Ascending aorta (tissue), 2 donors: ENCODE data around the gene FSTL5. TPM values are rescaled to one million over a fixed set of nuclear protein-coding genes. Genes with fewer than 3 reads are reported as not detected.

Source experiments
- DNase-seq, 2 donors: peaks; one replicate each; pipeline ENCODE4 v3.0.0-alpha.2; 2019; ENCODE audit warnings: low spot score in 2 of 2
- H3K27ac ChIP-seq, 2 donors: fragments of 200-600 bp; sonication (generic); one replicate each; pipeline ENCODE4 v1.5.1; 2016 to 2017; ENCODE audit warnings: mild to moderate bottlenecking in 1 of 2
- H3K27me3 ChIP-seq: fragments of 200-600 bp; sonication (generic); one replicate; pipeline ENCODE4 v1.5.1; 2017
- H3K36me3 ChIP-seq, 2 donors: fragments of 200-600 bp; sonication (generic); one replicate each; pipeline ENCODE4 v1.5.1; 2016
- H3K4me1 ChIP-seq, 2 donors: fragments of 200-600 bp; sonication (generic); one replicate each; pipeline ENCODE4 v1.5.1; 2016 to 2017; ENCODE audit warnings: mild to moderate bottlenecking in 1 of 2
- H3K4me3 ChIP-seq, 2 donors: fragments of 200-600 bp; sonication (generic); one replicate each; pipeline ENCODE4 v1.5.1; 2016 to 2017; ENCODE audit warnings: mild to moderate bottlenecking in 1 of 2
- H3K9me3 ChIP-seq, 2 donors: fragments of 200-600 bp; sonication (generic); one replicate each; pipeline ENCODE4 v1.5.1; 2016
- CTCF ChIP-seq, 3 experiments: fragments of 200-600 bp in 2 of 3; fragments of 450-650 bp in 1 of 3; sonication (generic) in 2 of 3; IDR thresholded peaks; one replicate each; pipeline ENCODE4 v1.5.1; 2016 to 2019; ENCODE audit warnings: antibody characterized with exemption in 3 of 3, mild to moderate bottlenecking in 1 of 3, moderate library complexity in 1 of 3
- intact Hi-C: fragments of 100-400 bp; cut with DNase I; formaldehyde crosslinking; loops from one replicate; pipeline ENCODE4 v1.15.1; 2023
- total RNA-seq: library from RNA; depleted of rRNA; stranded (reverse); fragments of >200 nt; gene quantifications from one replicate; pipeline ENCODE4 v1.1.0, GENCODE V29; 2016

FSTL5 gene
- total RNA-seq, 1 donor from 2014 or later: not detected

- no peaks in the 10 kb centered on the region for H3K36me3 ChIP-seq
- no peak for TF ChIP-seq CTCF (IDR thresholded peaks at IDR 0.05)
- no peak overlapping the region for H3K4me3 ChIP-seq
- DNase-seq: no peak
- no peaks in the 10 kb centered on the region for H3K4me1 ChIP-seq
- no peak overlapping the region for H3K27ac ChIP-seq
- no peaks in the 10 kb centered on the region for H3K9me3 ChIP-seq
- H3K27me3 ChIP-seq: no peaks in the 10 kb centered on the region
- intact Hi-C loops: no loop called here
Measured at GRCh38 chr4:161813389-161813788, 350.4 kb downstream of the FSTL5 start.

GRCh38 chr4:161803171-161803570 is 360.6 kb downstream of the FSTL5 start:
- intact Hi-C loops: no loop called here
- no peaks in the 10 kb centered on the region for H3K27me3 ChIP-seq
- H3K4me1 ChIP-seq: no peaks in the 10 kb centered on the region
- DNase-seq: no peak
- no peaks in the 10 kb centered on the region for H3K9me3 ChIP-seq
- no peaks in the 10 kb centered on the region for H3K36me3 ChIP-seq
- H3K4me3 ChIP-seq: no peak overlapping the region
- no peak overlapping the region for H3K27ac ChIP-seq
- TF ChIP-seq CTCF (IDR thresholded peaks at IDR 0.05): no peak

GRCh38 chr4:161799710-161800109 is 364.1 kb downstream of the FSTL5 start:
- H3K27ac ChIP-seq: no peak overlapping the region
- H3K36me3 ChIP-seq: no peaks in the 10 kb centered on the region
- no peaks in the 10 kb centered on the region for H3K9me3 ChIP-seq
- H3K4me1 ChIP-seq: no peaks in the 10 kb centered on the region
- H3K4me3 ChIP-seq: no peak overlapping the region
- no peak for DNase-seq
- no peaks in the 10 kb centered on the region for H3K27me3 ChIP-seq
- intact Hi-C loops: no loop called here
- no peak for TF ChIP-seq CTCF (IDR thresholded peaks at IDR 0.05)

GRCh38 chr4:161792991-161793390 is 370.8 kb downstream of the FSTL5 start:
- H3K27ac ChIP-seq: no peak overlapping the region
- H3K36me3 ChIP-seq: no peaks in the 10 kb centered on the region
- no peak for DNase-seq
- H3K4me1 ChIP-seq: no peaks in the 10 kb centered on the region
- no peak overlapping the region for H3K4me3 ChIP-seq
- intact Hi-C loops: no loop called here
- TF ChIP-seq CTCF (IDR thresholded peaks at IDR 0.05): no peak
- no peaks in the 10 kb centered on the region for H3K27me3 ChIP-seq
- H3K9me3 ChIP-seq: no peaks in the 10 kb centered on the region

GRCh38 chr4:161791796-161792556 is 371.8 kb downstream of the FSTL5 start:
- Histone ChIP-seq H3K9me3 (no peaks in the 10 kb centered on the region), H3K27me3 (no peaks in the 10 kb centered on the region), H3K36me3 (no peaks in the 10 kb centered on the region), H3K27ac (no peak overlapping the region), H3K4me3 (no peak overlapping the region), H3K4me1 (no peaks in the 10 kb centered on the region)
- no peak for TF ChIP-seq CTCF (IDR thresholded peaks at IDR 0.05)
- DNase-seq: no peak
- intact Hi-C loops: no loop called here
